Measurements from ENCODE around the gene HTR6. TPM values are rescaled to one million over a fixed set of nuclear protein-coding genes. Genes with fewer than 3 reads are reported as not detected.

The HTR6 gene
- polyA plus RNA-seq, 1 donor from 2014 or later = not detected

GRCh38 chr1:19675797-19676196, 11.1 kb downstream of the HTR6 start:
- H3K27me3 ChIP-seq (ENCODE audit: insufficient read depth, low read depth, low read length) = peaks cover 11% of the 10 kb centered on the region

GRCh38 chr1:19676438-19676922, 11.8 kb downstream of the HTR6 start:
- Histone ChIP-seq H3F3A (ENCODE audit: insufficient read depth, low read length, poor library complexity, severe bottlenecking) (no peaks in the 10 kb centered on the region), H3K9me3 (ENCODE audit: low read length) (no peaks in the 10 kb centered on the region), H3K27ac (ENCODE audit: low read length) (no peak overlapping the region), H3K9me2 (ENCODE audit: insufficient read depth, low read length) (no peaks in the 10 kb centered on the region), H3K4me2 (ENCODE audit: low read length) (no peak overlapping the region), H3K9ac (ENCODE audit: low read length) (no peak overlapping the region), H3K4me3 (ENCODE audit: low read length) (no peak overlapping the region), H3K79me2 (replicated peaks; ENCODE audit: insufficient read depth, low read length) (no peaks in the 10 kb centered on the region), H4K20me1 (ENCODE audit: insufficient read depth) (no peaks in the 10 kb centered on the region), H2AFZ (ENCODE audit: low read depth, low read length) (no peak overlapping the region), H3K36me3 (ENCODE audit: insufficient read depth, low read length) (no peaks in the 10 kb centered on the region), H3K27me3 (ENCODE audit: insufficient read depth, low read depth, low read length) (peaks cover 11% of the 10 kb centered on the region)
- no peak for TF ChIP-seq POLR2AphosphoS5 (IDR thresholded peaks at IDR 0.05)
- no peak for TF ChIP-seq EZH2 (IDR thresholded peaks at IDR 0.05; ENCODE audit: borderline replicate concordance, insufficient read depth, low read length, poor library complexity, severe bottlenecking)
- TF ChIP-seq REST (IDR thresholded peaks at IDR 0.05; ENCODE audit: borderline replicate concordance) = peak; percentile 56

More at GRCh38 chr1:19675797-19676196, 11.1 kb downstream of the HTR6 start:
- Histone ChIP-seq H3K4me3 (ENCODE audit: low read length) (no peak overlapping the region), H3K79me2 (replicated peaks; ENCODE audit: insufficient read depth, low read length) (no peaks in the 10 kb centered on the region), H3F3A (ENCODE audit: insufficient read depth, low read length, poor library complexity, severe bottlenecking) (no peaks in the 10 kb centered on the region), H3K9ac (ENCODE audit: low read length) (no peak overlapping the region), H3K9me2 (ENCODE audit: insufficient read depth, low read length) (no peaks in the 10 kb centered on the region), H3K36me3 (ENCODE audit: insufficient read depth, low read length) (no peaks in the 10 kb centered on the region), H4K20me1 (ENCODE audit: insufficient read depth) (no peaks in the 10 kb centered on the region), H3K9me3 (ENCODE audit: low read length) (no peaks in the 10 kb centered on the region), H3K4me2 (ENCODE audit: low read length) (no peak overlapping the region), H3K27ac (ENCODE audit: low read length) (no peak overlapping the region), H2AFZ (ENCODE audit: low read depth, low read length) (no peak overlapping the region)
- TF ChIP-seq REST (IDR thresholded peaks at IDR 0.05; ENCODE audit: borderline replicate concordance) (no peak), RAD21 (conservative IDR thresholded peaks at IDR 0.05) (no peak)

DNA sequence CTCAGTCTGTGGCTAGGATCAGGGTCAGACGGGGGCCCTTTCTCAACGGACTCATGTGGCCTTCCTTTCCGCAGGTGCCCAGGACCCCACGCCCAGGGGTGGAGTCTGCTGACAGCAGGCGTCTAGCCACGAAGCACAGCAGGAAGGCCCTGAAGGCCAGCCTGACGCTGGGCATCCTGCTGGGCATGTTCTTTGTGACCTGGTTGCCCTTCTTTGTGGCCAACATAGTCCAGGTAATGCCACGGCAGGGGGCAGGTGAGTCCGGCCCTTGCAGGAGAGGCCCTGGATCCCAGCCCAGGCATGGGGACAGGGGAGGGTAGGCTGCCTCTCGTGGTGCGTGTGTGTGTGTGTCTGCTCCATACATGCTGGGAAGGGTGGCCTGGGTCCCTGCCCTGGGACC, 13.8 kb downstream of the HTR6 start:
- Histone ChIP-seq H3K27me3 (ENCODE audit: insufficient read depth, low read depth, low read length) (peaks cover 11% of the 10 kb centered on the region), H4K20me1 (ENCODE audit: insufficient read depth) (no peaks in the 10 kb centered on the region), H3K36me3 (ENCODE audit: insufficient read depth, low read length) (no peaks in the 10 kb centered on the region), H3K9ac (ENCODE audit: low read length) (no peak overlapping the region), H3K4me2 (ENCODE audit: low read length) (no peak overlapping the region), H3K9me3 (ENCODE audit: low read length) (no peaks in the 10 kb centered on the region), H2AFZ (ENCODE audit: low read depth, low read length) (no peak overlapping the region), H3K4me3 (ENCODE audit: low read length) (no peak overlapping the region), H3K79me2 (replicated peaks; ENCODE audit: insufficient read depth, low read length) (no peaks in the 10 kb centered on the region), H3K27ac (ENCODE audit: low read length) (no peak overlapping the region), H3F3A (ENCODE audit: insufficient read depth, low read length, poor library complexity, severe bottlenecking) (no peaks in the 10 kb centered on the region), H3K9me2 (ENCODE audit: insufficient read depth, low read length) (no peaks in the 10 kb centered on the region)
- TF ChIP-seq REST (IDR thresholded peaks at IDR 0.05; ENCODE audit: borderline replicate concordance) = no peak
- TF ChIP-seq RAD21 (conservative IDR thresholded peaks at IDR 0.05) = no peak

All from neural cell (in vitro differentiated cells).